Endodermal cell (in vitro differentiated cells): ENCODE results near the gene TRPC3. TPM values are rescaled to one million over a fixed set of nuclear protein-coding genes. Genes with fewer than 3 reads are reported as not detected.

Source experiments
- DNase-seq: peaks from one replicate; pipeline ENCODE4 v3.0.0-alpha.2; 2017
- H3K27ac ChIP-seq: 2 replicates; pipeline ENCODE4 v1.5.1; 2013; ENCODE audit warnings: mild to moderate bottlenecking, low read depth, low read length, moderate library complexity
- H3K27me3 ChIP-seq: 2 replicates; pipeline ENCODE4 v1.6.1; 2013; ENCODE audit warnings: mild to moderate bottlenecking, low read length, moderate library complexity; ENCODE audit not compliant: insufficient read depth, control insufficient read depth, poor library complexity, severe bottlenecking
- H3K36me3 ChIP-seq: 2 replicates; pipeline ENCODE4 v1.7.0; 2013; ENCODE audit warnings: mild to moderate bottlenecking, low read length, moderate library complexity; ENCODE audit not compliant: control insufficient read depth, insufficient read depth
- H3K4me1 ChIP-seq: one replicate; pipeline ENCODE4 v1.7.0; 2013; ENCODE audit warnings: low read length; ENCODE audit not compliant: control insufficient read depth, insufficient read depth
- H3K4me3 ChIP-seq: 2 replicates; pipeline ENCODE4 v1.5.1; 2013; ENCODE audit warnings: mild to moderate bottlenecking, low read length, moderate library complexity
- H3K9ac ChIP-seq: 2 replicates; pipeline ENCODE4 v1.6.1; 2013; ENCODE audit warnings: mild to moderate bottlenecking, low read length, moderate library complexity; ENCODE audit not compliant: poor library complexity, severe bottlenecking; ENCODE audit errors: extremely low read depth
- H3K9me3 ChIP-seq: 2 replicates; pipeline ENCODE4 v1.6.1; 2013; ENCODE audit warnings: mild to moderate bottlenecking, low read length, moderate library complexity; ENCODE audit not compliant: control insufficient read depth
- H3K27ac Mint-ChIP-seq: 2 replicates; pipeline ENCODE4 v1.8.0; 2020; ENCODE audit warnings: mixed read lengths
- H3K27me3 Mint-ChIP-seq: 2 replicates; pipeline ENCODE4 v1.8.0; 2021; ENCODE audit warnings: mild to moderate bottlenecking, mixed read lengths; ENCODE audit not compliant: insufficient read depth
- H3K36me3 Mint-ChIP-seq: 2 replicates; pipeline ENCODE4 v1.8.0; 2020; ENCODE audit warnings: low read depth, mixed read lengths
- H3K4me1 Mint-ChIP-seq: 2 replicates; pipeline ENCODE4 v1.8.0; 2020; ENCODE audit warnings: mixed read lengths
- H3K4me3 Mint-ChIP-seq: 2 replicates; pipeline ENCODE4 v1.8.0; 2020; ENCODE audit warnings: mild to moderate bottlenecking, moderate library complexity, mixed read lengths
- H3K9me3 Mint-ChIP-seq: 2 replicates; pipeline ENCODE4 v1.8.0; 2020; ENCODE audit warnings: mild to moderate bottlenecking, mixed read lengths
- WGBS, 2 experiments: methylation state at CpG; one replicate each; pipeline versions ENCODE4 v1.1.5 to v1.1.7; 2013; ENCODE audit warnings: missing lambda C conversion rate in 2 of 2, mixed read lengths in 1 of 2; ENCODE audit not compliant: insufficient coverage in 1 of 2, insufficient read length in 1 of 2; 5-methylcytosine and 5-hydroxymethylcytosine counted together
- total RNA-seq, 2 donors: library from RNA; stranded (reverse); fragmentation: NEBNext Ultra II Directional in 1 of 2; extraction: Animal tissue kit (Norgen Biotek cat#: 25700) in 1 of 2; gene quantifications; 2 replicates in 1 of 2; 3 replicates in 1 of 2; pipeline ENCODE4 v1.2.1, GENCODE V29; 2021
- TF ChIP-seq, protein P1 (sequence below): fragments of 200-600 bp; sonication (generic); conservative IDR thresholded peaks from 2 replicates; pipeline ENCODE4 v1.5.0; 2021; ENCODE audit warnings: antibody characterized with exemption, mild to moderate bottlenecking

Gene TRPC3
- total RNA-seq, 2 donors from 2014 or later = 0.79 to 1.00 TPM

GRCh38 chr4:121888134-121888533 lies 63.7 kb downstream of the TRPC3 start:
- H3K27ac ChIP-seq = no peak overlapping the region
- no peaks in the 10 kb centered on the region for H3K4me1 ChIP-seq
- H3K4me1 Mint-ChIP-seq = no peaks in the 10 kb centered on the region
- H3K9ac ChIP-seq = no peak overlapping the region
- H3K4me3 Mint-ChIP-seq = no peak overlapping the region
- H3K9me3 Mint-ChIP-seq = no peaks in the 10 kb centered on the region
- no peak overlapping the region for H3K27ac Mint-ChIP-seq
- H3K27me3 Mint-ChIP-seq = no peaks in the 10 kb centered on the region
- no peaks in the 10 kb centered on the region for H3K27me3 ChIP-seq
- TF ChIP-seq, protein P1, sequence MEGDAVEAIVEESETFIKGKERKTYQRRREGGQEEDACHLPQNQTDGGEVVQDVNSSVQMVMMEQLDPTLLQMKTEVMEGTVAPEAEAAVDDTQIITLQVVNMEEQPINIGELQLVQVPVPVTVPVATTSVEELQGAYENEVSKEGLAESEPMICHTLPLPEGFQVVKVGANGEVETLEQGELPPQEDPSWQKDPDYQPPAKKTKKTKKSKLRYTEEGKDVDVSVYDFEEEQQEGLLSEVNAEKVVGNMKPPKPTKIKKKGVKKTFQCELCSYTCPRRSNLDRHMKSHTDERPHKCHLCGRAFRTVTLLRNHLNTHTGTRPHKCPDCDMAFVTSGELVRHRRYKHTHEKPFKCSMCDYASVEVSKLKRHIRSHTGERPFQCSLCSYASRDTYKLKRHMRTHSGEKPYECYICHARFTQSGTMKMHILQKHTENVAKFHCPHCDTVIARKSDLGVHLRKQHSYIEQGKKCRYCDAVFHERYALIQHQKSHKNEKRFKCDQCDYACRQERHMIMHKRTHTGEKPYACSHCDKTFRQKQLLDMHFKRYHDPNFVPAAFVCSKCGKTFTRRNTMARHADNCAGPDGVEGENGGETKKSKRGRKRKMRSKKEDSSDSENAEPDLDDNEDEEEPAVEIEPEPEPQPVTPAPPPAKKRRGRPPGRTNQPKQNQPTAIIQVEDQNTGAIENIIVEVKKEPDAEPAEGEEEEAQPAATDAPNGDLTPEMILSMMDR = no peak
- no peaks in the 10 kb centered on the region for H3K9me3 ChIP-seq
- no peaks in the 10 kb centered on the region for H3K36me3 Mint-ChIP-seq
- whole genome bisulfite sequencing, 2 experiments = 100% methylated on average over 1 of the region's 1 CpG; no CpG with 5 or more reads in 1 of the 2 experiments
- no peak for DNase-seq
- H3K4me3 ChIP-seq = no peak overlapping the region
- H3K36me3 ChIP-seq = no peaks in the 10 kb centered on the region

DNA sequence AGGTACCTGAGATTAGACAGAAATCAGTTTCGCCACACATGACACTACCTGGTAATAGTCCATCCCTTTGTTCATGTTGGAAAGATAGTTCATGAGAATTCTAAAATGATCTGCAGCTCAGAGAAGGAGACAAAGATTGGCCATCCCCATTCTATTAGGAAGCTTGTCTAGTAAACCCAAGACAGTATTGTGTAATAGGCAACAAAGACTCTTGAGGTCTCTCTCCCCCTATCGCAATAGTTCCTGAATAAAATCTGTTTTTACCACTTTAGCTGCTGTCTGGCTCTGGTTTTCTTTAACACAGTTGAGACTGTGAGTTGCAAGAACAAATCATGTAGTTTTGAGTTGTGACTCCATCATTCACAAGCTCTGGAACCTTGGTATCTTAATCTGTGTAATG lies 66.7 kb downstream of the TRPC3 start:
- no peaks in the 10 kb centered on the region for H3K9me3 Mint-ChIP-seq
- Histone ChIP-seq H3K27me3 (no peaks in the 10 kb centered on the region), H3K27ac (no peak overlapping the region), H3K36me3 (no peaks in the 10 kb centered on the region), H3K4me3 (no peak overlapping the region), H3K9ac (no peak overlapping the region), H3K9me3 (no peaks in the 10 kb centered on the region), H3K4me1 (no peaks in the 10 kb centered on the region)
- no peaks in the 10 kb centered on the region for H3K36me3 Mint-ChIP-seq
- 71 to 89% methylated on average over 2 of the region's 2 CpGs for WGBS, 2 experiments
- H3K27me3 Mint-ChIP-seq = peaks cover 2% of the 10 kb centered on the region
- H3K4me3 Mint-ChIP-seq = no peak overlapping the region
- H3K4me1 Mint-ChIP-seq = peaks cover 1% of the 10 kb centered on the region
- no peak overlapping the region for H3K27ac Mint-ChIP-seq
- TF ChIP-seq, protein P1 = no peak
- DNase-seq = no peak

DNA sequence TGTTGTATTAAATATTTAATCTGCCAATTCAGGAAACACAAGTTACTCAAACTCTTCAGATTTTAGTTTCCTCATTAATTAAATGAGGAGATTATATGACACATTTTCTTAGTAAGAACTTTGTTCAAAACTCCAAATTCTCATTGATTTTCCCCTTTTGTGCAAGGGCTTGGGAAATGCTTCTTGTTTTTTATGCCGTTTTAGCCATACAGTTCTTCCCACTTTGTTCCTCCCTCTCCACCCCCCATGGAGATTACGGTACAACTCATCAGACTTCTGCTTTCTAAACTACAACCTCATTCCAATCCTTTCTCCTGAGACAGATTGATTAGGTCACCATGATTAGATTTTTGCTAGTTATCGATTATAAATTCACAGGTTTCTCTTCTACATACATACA lies 70.7 kb downstream of the TRPC3 start:
- Mint-ChIP-seq H3K4me3 (no peak overlapping the region), H3K27me3 (peaks cover 2% of the 10 kb centered on the region), H3K27ac (no peak overlapping the region), H3K36me3 (no peaks in the 10 kb centered on the region), H3K4me1 (peaks cover 4% of the 10 kb centered on the region), H3K9me3 (no peaks in the 10 kb centered on the region)
- Histone ChIP-seq H3K9ac (no peak overlapping the region), H3K9me3 (no peaks in the 10 kb centered on the region), H3K36me3 (no peaks in the 10 kb centered on the region), H3K27ac (no peak overlapping the region), H3K4me1 (no peaks in the 10 kb centered on the region), H3K27me3 (no peaks in the 10 kb centered on the region), H3K4me3 (no peak overlapping the region)
- no peak for DNase-seq
- TF ChIP-seq, protein P1 = no peak
- WGBS, 2 experiments = 69 to 86% methylated on average over 2 to 3 of the region's 3 CpGs
